Measurements from ENCODE around the gene MIAT.

MIAT gene

DNA sequence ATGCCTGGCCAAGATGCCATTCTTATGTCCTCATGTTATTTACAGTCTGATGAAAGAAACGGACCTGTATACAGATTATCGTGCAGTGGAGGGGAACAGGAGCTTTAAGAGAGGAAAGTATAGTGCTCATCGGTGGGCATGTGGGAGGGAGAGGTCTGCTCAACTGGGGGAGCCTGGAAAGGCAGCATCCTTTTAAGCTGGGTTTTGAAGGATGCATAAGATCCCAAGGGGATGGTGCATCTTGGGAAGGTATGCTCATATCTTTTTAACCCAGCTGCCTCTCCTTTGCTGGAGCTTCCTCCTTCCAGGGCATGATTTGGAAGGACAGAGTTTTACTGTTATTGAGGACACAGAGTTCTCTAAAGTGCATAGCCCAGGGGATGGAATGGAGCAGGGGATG, 34.8 kb downstream of the MIAT start:
- no peak overlapping the region for H3K9ac ChIP-seq
- H3K27me3 ChIP-seq (ENCODE audit: insufficient read depth, low read depth) = no peaks in the 10 kb centered on the region
- no peak overlapping the region for H2AFZ ChIP-seq (ENCODE audit: low read depth)
- no peak overlapping the region for H3K4me3 ChIP-seq (IDR thresholded peaks at IDR 0.05; ENCODE audit: insufficient read depth, low read depth, low read length)
- no peaks in the 10 kb centered on the region for H4K20me1 ChIP-seq (ENCODE audit: insufficient read depth)
- no peaks in the 10 kb centered on the region for H3K4me1 ChIP-seq (ENCODE audit: low read depth, poor library complexity, severe bottlenecking)
- no peak overlapping the region for H3K27ac ChIP-seq
- no peaks in the 10 kb centered on the region for H3K79me2 ChIP-seq (ENCODE audit: insufficient read depth, low read depth)
- H3K4me2 ChIP-seq = no peak overlapping the region
- TF ChIP-seq, protein P1, sequence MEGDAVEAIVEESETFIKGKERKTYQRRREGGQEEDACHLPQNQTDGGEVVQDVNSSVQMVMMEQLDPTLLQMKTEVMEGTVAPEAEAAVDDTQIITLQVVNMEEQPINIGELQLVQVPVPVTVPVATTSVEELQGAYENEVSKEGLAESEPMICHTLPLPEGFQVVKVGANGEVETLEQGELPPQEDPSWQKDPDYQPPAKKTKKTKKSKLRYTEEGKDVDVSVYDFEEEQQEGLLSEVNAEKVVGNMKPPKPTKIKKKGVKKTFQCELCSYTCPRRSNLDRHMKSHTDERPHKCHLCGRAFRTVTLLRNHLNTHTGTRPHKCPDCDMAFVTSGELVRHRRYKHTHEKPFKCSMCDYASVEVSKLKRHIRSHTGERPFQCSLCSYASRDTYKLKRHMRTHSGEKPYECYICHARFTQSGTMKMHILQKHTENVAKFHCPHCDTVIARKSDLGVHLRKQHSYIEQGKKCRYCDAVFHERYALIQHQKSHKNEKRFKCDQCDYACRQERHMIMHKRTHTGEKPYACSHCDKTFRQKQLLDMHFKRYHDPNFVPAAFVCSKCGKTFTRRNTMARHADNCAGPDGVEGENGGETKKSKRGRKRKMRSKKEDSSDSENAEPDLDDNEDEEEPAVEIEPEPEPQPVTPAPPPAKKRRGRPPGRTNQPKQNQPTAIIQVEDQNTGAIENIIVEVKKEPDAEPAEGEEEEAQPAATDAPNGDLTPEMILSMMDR (conservative IDR thresholded peaks at IDR 0.05; ENCODE audit: low read depth, low read length) = no peak
- H3K36me3 ChIP-seq (ENCODE audit: insufficient read depth) = no peaks in the 10 kb centered on the region

DNA sequence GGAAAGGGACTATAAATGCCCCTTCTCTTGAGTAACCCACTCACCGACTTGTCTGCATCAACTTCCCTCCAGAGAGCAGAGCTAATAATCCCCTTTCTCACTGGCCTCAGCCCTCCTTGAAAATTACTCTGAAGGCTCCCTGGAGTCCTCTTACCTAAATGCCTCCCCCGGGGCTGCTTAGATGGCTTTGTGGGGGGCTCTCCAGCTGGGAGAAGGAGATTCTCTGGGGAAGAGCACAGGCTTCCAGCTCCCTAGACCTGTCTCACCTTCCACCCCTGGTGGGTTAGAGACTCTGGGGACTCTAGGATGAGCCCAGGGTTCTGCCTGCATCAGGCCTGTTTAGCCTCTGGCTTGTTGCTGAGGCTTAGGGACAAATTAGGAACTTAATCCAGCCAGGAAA, 39.8 kb downstream of the MIAT start:
- no peak overlapping the region for H3K9ac ChIP-seq
- H4K20me1 ChIP-seq (ENCODE audit: insufficient read depth) = no peaks in the 10 kb centered on the region
- H3K79me2 ChIP-seq (ENCODE audit: insufficient read depth, low read depth) = no peaks in the 10 kb centered on the region
- no peak overlapping the region for H3K4me2 ChIP-seq
- H3K27ac ChIP-seq = no peak overlapping the region
- no peaks in the 10 kb centered on the region for H3K36me3 ChIP-seq (ENCODE audit: insufficient read depth)
- H3K4me3 ChIP-seq (IDR thresholded peaks at IDR 0.05; ENCODE audit: insufficient read depth, low read depth, low read length) = no peak overlapping the region
- TF ChIP-seq, protein P1 (conservative IDR thresholded peaks at IDR 0.05; ENCODE audit: low read depth, low read length) = no peak
- H3K27me3 ChIP-seq (ENCODE audit: insufficient read depth, low read depth) = no peaks in the 10 kb centered on the region
- no peaks in the 10 kb centered on the region for H3K4me1 ChIP-seq (ENCODE audit: low read depth, poor library complexity, severe bottlenecking)
- no peak overlapping the region for H2AFZ ChIP-seq (ENCODE audit: low read depth)

DNA sequence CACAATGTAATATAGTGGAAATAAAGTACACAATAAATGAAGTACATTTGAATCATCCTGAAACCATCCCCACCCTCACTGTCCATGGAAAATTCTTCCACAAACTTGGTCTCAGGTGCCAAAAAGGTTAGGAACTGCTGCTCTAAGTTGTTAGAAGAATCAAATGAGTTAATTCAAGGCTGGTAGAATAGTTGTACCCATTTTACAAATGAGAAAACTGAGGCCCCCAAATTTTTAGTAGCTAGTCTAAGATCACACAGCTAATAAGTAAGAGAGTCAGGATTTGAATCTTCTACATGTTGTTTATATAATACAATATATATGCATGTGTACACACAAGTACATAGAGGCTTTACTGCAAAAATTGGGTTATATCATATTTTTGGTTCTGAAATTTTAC, 43.1 kb downstream of the MIAT start:
- Histone ChIP-seq H2AFZ (ENCODE audit: low read depth) (no peak overlapping the region), H3K4me2 (no peak overlapping the region), H3K36me3 (ENCODE audit: insufficient read depth) (no peaks in the 10 kb centered on the region), H3K4me1 (ENCODE audit: low read depth, poor library complexity, severe bottlenecking) (peaks cover 8% of the 10 kb centered on the region), H3K27ac (no peak overlapping the region), H3K79me2 (ENCODE audit: insufficient read depth, low read depth) (no peaks in the 10 kb centered on the region), H3K4me3 (IDR thresholded peaks at IDR 0.05; ENCODE audit: insufficient read depth, low read depth, low read length) (no peak overlapping the region), H3K9ac (no peak overlapping the region), H3K27me3 (ENCODE audit: insufficient read depth, low read depth) (no peaks in the 10 kb centered on the region), H4K20me1 (ENCODE audit: insufficient read depth) (no peaks in the 10 kb centered on the region)
- TF ChIP-seq, protein P1 (conservative IDR thresholded peaks at IDR 0.05; ENCODE audit: low read depth, low read length) = no peak

DNA sequence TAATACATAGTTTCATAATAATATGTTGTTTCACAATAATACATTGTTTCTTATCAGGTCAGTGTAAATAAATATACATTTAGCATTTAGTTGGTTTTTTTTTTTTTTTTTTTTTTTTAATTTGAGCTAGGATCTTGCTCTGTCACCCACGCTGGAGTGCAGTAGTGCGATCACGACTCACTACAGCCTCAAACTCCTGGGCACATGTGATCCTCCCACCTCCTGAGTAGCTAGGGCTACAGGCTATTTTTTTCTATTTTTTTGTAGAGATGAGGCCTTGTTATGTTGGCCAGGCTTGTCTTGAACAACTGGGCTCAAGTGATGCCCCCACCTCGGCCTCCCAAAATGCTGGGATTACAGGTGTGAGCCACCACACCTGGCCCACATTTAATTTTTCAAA, 43.5 kb downstream of the MIAT start:
- Histone ChIP-seq H2AFZ (ENCODE audit: low read depth) (no peak overlapping the region), H4K20me1 (ENCODE audit: insufficient read depth) (no peaks in the 10 kb centered on the region), H3K4me2 (no peak overlapping the region), H3K79me2 (ENCODE audit: insufficient read depth, low read depth) (no peaks in the 10 kb centered on the region), H3K36me3 (ENCODE audit: insufficient read depth) (no peaks in the 10 kb centered on the region), H3K27ac (no peak overlapping the region), H3K9ac (no peak overlapping the region), H3K4me1 (ENCODE audit: low read depth, poor library complexity, severe bottlenecking) (peaks cover 12% of the 10 kb centered on the region), H3K27me3 (ENCODE audit: insufficient read depth, low read depth) (no peaks in the 10 kb centered on the region), H3K4me3 (IDR thresholded peaks at IDR 0.05; ENCODE audit: insufficient read depth, low read depth, low read length) (no peak overlapping the region)
- TF ChIP-seq, protein P1 (conservative IDR thresholded peaks at IDR 0.05; ENCODE audit: low read depth, low read length) = no peak
